RWPE2 (cell line): ENCODE data around the gene NABP1.

Experiments used
- ATAC-seq: fragments of 200-7000 bp; cut with Tn5 transposase; 3 replicates; pipeline ENCODE4 v1.9.1; 2021; ENCODE audit warnings: low read depth
- DNase-seq: peaks from one replicate; pipeline ENCODE4 v3.0.0-alpha.2; 2020; ENCODE audit warnings: low spot score
- H3K27ac ChIP-seq: fragments of 450-650 bp; 2 replicates; pipeline ENCODE4 v1.5.1; 2017; ENCODE audit warnings: mild to moderate bottlenecking; ENCODE audit not compliant: poor library complexity, severe bottlenecking
- H3K27me3 ChIP-seq: fragments of 250-450 bp; sonication (Bioruptor Pico); 2 replicates; pipeline ENCODE4 v1.5.1; 2021; ENCODE audit warnings: mild to moderate bottlenecking, moderate library complexity; ENCODE audit not compliant: insufficient read depth, poor library complexity, severe bottlenecking
- H3K36me3 ChIP-seq: fragments of 250-450 bp; sonication (Bioruptor Pico); 2 replicates; pipeline ENCODE4 v1.5.1; 2020; ENCODE audit warnings: low read depth, mild to moderate bottlenecking, moderate library complexity
- H3K4me1 ChIP-seq: fragments of 250-450 bp; sonication (Bioruptor Pico); 2 replicates; pipeline ENCODE4 v1.5.1; 2021; ENCODE audit warnings: mild to moderate bottlenecking, moderate library complexity; ENCODE audit not compliant: insufficient read depth, poor library complexity, severe bottlenecking
- H3K4me3 ChIP-seq: fragments of 250-450 bp; sonication (Bioruptor Pico); 2 replicates; pipeline ENCODE4 v1.5.1; 2021; ENCODE audit warnings: mild to moderate bottlenecking, moderate library complexity; ENCODE audit not compliant: severe bottlenecking
- H3K9me3 ChIP-seq: fragments of 250-450 bp; sonication (Bioruptor Pico); 2 replicates; pipeline ENCODE4 v1.5.1; 2021; ENCODE audit warnings: mild to moderate bottlenecking, moderate library complexity; ENCODE audit not compliant: severe bottlenecking
- TF ChIP-seq, protein P1 (sequence below): fragments of 450-650 bp; IDR thresholded peaks from one replicate; pipeline ENCODE4 v1.5.1; 2017; ENCODE audit warnings: mild to moderate bottlenecking, moderate library complexity; ENCODE audit not compliant: poor library complexity, severe bottlenecking

The NABP1 gene

DNA sequence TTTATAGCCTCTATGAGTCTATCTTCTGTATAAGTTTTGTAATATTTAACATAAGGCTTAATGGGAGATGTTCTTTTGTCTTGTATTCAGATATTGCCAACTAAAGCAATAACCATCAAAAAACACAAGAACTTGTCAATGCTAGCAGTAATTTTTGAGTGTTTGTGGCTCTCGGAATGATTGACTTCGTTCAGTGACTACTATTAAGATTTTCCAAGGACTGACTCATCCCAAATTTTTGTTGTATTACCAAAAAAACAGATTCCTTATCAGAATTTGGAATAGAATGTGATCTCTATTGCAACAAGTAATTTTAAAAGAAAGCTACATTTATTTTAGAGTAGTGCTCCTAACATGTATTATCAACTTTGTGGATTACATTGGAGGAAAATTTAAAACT, 8.1 kb downstream of the NABP1 start:
- Histone ChIP-seq H3K27ac (peak overlapping the region; percentile 89), H3K36me3 (peaks cover 74% of the 10 kb centered on the region)

GRCh38 chr2:191686729-191687128, 8.8 kb downstream of the NABP1 start:
- TF ChIP-seq, protein P1, sequence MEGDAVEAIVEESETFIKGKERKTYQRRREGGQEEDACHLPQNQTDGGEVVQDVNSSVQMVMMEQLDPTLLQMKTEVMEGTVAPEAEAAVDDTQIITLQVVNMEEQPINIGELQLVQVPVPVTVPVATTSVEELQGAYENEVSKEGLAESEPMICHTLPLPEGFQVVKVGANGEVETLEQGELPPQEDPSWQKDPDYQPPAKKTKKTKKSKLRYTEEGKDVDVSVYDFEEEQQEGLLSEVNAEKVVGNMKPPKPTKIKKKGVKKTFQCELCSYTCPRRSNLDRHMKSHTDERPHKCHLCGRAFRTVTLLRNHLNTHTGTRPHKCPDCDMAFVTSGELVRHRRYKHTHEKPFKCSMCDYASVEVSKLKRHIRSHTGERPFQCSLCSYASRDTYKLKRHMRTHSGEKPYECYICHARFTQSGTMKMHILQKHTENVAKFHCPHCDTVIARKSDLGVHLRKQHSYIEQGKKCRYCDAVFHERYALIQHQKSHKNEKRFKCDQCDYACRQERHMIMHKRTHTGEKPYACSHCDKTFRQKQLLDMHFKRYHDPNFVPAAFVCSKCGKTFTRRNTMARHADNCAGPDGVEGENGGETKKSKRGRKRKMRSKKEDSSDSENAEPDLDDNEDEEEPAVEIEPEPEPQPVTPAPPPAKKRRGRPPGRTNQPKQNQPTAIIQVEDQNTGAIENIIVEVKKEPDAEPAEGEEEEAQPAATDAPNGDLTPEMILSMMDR, result no peak
- ATAC-seq (no peak), DNase-seq (no peak)
- Histone ChIP-seq H3K9me3 (no peaks in the 10 kb centered on the region), H3K4me3 (no peak overlapping the region), H3K27ac (peak overlapping the region; percentile 89), H3K27me3 (no peaks in the 10 kb centered on the region), H3K36me3 (peaks cover 67% of the 10 kb centered on the region), H3K4me1 (peaks cover 80% of the 10 kb centered on the region)

More for the DNA sequence above, 8.1 kb downstream of the NABP1 start:
- no peak for ATAC-seq
- TF ChIP-seq, protein P1, result no peak
- Histone ChIP-seq H3K9me3 (no peaks in the 10 kb centered on the region), H3K27me3 (no peaks in the 10 kb centered on the region), H3K4me1 (peaks cover 85% of the 10 kb centered on the region), H3K4me3 (no peak overlapping the region)
- no peak for DNase-seq

DNA sequence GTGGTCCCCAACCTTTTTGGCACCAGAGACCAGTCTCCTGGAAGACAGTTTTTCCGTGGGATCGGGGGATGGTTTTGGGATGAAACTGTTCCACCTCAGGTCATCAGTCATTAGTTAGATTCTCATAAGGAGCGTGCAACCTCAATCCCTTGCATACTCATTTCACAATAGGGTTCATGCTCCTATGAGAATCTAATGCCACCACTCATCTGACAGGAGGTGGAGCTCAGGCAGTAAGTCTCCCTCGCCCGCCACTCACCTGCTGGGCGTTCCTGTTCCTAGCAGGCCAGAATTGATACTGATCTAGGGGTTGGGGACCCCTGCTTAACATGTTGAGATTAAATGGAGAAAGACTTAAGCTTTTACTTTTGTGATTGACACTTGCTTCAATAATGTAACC, 9.9 kb downstream of the NABP1 start:
- H3K4me1 ChIP-seq, result peaks cover 69% of the 10 kb centered on the region
- peaks cover 56% of the 10 kb centered on the region for H3K36me3 ChIP-seq
- peak overlapping the region; percentile 89 for H3K27ac ChIP-seq
- DNase-seq (no peak), ATAC-seq (no peak)
- no peaks in the 10 kb centered on the region for H3K27me3 ChIP-seq
- no peak overlapping the region for H3K4me3 ChIP-seq
- TF ChIP-seq, protein P1, result no peak
- no peaks in the 10 kb centered on the region for H3K9me3 ChIP-seq

DNA sequence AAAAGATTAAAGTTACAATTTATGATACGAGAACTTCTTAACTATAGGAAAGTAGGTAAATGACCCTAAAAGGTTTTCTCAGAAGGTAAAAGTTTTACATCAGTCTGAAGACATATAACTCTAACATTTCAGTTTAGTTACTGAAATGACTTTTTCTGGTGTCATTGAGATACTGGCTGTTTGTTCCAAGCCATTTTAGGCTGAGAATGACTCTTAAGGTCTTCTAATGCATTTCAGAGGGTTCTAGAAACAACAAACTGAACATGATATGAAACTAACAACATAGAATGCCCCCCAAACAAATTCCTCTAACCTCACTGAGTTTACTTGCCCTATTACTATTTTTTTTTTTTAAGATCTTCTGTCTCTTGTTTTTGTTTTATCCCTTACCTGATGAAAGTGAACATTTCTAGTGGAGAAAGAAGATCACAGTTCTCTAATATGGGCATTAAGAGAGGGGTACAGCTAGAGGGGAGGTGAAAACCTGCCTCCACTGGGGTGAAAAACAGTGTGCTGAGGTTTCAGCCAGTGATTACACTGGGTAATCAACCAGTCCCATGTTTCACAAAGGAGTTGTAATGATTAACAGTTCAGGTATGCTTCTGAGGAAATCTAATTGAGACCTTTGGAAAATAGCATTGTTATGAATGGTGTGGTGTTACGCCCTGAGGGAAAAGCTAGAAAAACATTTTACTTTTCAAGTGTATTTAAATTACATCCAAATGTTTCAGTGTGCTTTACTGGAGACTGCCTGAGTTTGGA, 11.2 kb downstream of the NABP1 start:
- H3K4me1 ChIP-seq, result peaks cover 60% of the 10 kb centered on the region
- H3K36me3 ChIP-seq, result peaks cover 43% of the 10 kb centered on the region
- ATAC-seq (peak; percentile 77), DNase-seq (no peak)
- H3K4me3 ChIP-seq, result no peak overlapping the region
- no peaks in the 10 kb centered on the region for H3K27me3 ChIP-seq
- H3K9me3 ChIP-seq, result no peaks in the 10 kb centered on the region
- TF ChIP-seq, protein P1, result no peak
- H3K27ac ChIP-seq, result peak overlapping the region; percentile 89

DNA sequence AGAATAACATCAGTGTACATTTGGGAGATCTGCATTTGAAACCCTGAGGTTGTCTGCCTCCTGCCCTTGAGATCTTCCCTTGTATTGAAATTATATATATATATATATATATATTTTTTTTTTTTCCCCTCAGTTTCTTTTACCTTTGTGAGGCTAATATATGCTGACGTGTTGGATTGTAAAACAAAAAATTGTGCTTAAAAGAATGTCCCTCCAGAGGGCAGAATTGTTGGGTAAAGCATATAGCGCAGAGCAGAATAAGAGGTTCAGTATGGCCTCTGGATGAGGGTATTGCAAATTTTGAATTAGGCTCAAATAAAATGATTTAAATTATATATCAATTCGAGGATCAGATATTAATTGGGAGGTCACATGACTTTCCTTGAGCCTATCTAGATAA, 12.4 kb downstream of the NABP1 start:
- Histone ChIP-seq H3K27ac (peak overlapping the region; percentile 89), H3K27me3 (no peaks in the 10 kb centered on the region), H3K36me3 (peaks cover 31% of the 10 kb centered on the region), H3K9me3 (no peaks in the 10 kb centered on the region), H3K4me3 (no peak overlapping the region), H3K4me1 (peaks cover 57% of the 10 kb centered on the region)
- ATAC-seq (no peak), DNase-seq (no peak)
- TF ChIP-seq, protein P1, result no peak
